Fibroblast of upper back skin (primary cell): ENCODE data around the gene AFF3.

ENCODE experiments used
- DNase-seq: peaks from one replicate; pipeline ENCODE4 v3.0.0-alpha.2; 2013

The AFF3 gene

GRCh38 chr2:100002059-100002458, 140.3 kb downstream of the AFF3 start:
- DNase-seq, result no peak

- DNase-seq, result no peak
Observed at GRCh38 chr2:100000915-100001707, 141.3 kb downstream of the AFF3 start.

- DNase-seq, result peak; percentile 31
Observed at GRCh38 chr2:99998651-99999320, 143.6 kb downstream of the AFF3 start.

- DNase-seq, result no peak
Observed at GRCh38 chr2:99989905-99990304, 152.5 kb downstream of the AFF3 start.

GRCh38 chr2:99988599-99988998, 153.8 kb downstream of the AFF3 start:
- DNase-seq, result peak; percentile 49

GRCh38 chr2:99987160-99987559, 155.2 kb downstream of the AFF3 start:
- no peak for DNase-seq

GRCh38 chr2:99984799-99985515, 157.4 kb downstream of the AFF3 start:
- DNase-seq, result peak; percentile 83

- DNase-seq, result no peak
Observed at GRCh38 chr2:99982744-99983143, 159.6 kb downstream of the AFF3 start.

GRCh38 chr2:99981840-99982239, 160.6 kb downstream of the AFF3 start:
- DNase-seq, result no peak

- no peak for DNase-seq
Observed at GRCh38 chr2:99980176-99980575, 162.2 kb downstream of the AFF3 start.

GRCh38 chr2:99977966-99978365, 164.4 kb downstream of the AFF3 start:
- no peak for DNase-seq

- DNase-seq, result peak; percentile 83
Observed at GRCh38 chr2:99975386-99975785, 167.0 kb downstream of the AFF3 start.

GRCh38 chr2:99974682-99975375, 167.6 kb downstream of the AFF3 start:
- DNase-seq, result peak; percentile 79

- DNase-seq, result peak; percentile 42
Observed at GRCh38 chr2:99974275-99974674, 168.1 kb downstream of the AFF3 start.

- peak; percentile 88 for DNase-seq
Observed at GRCh38 chr2:99971326-99971900, 171.0 kb downstream of the AFF3 start.

- DNase-seq, result peak; percentile 43
Observed at GRCh38 chr2:99970292-99970868, 172.0 kb downstream of the AFF3 start.

- DNase-seq, result no peak
Observed at GRCh38 chr2:99961196-99961913, 181.0 kb downstream of the AFF3 start.

- DNase-seq, result no peak
Observed at GRCh38 chr2:99960790-99961189, 181.6 kb downstream of the AFF3 start.

GRCh38 chr2:99960291-99960690, 182.1 kb downstream of the AFF3 start:
- DNase-seq, result no peak

- no peak for DNase-seq
Observed at GRCh38 chr2:99959261-99960014, 183.0 kb downstream of the AFF3 start.
